22Rv1 (cell line): ENCODE data around the gene IDH3G.

Source experiments
- CTCF ChIP-seq: fragments of 450-650 bp; IDR thresholded peaks from 2 replicates; pipeline ENCODE4 v1.5.1; 2017; ENCODE audit warnings: mild to moderate bottlenecking
- ZFX ChIP-seq: fragments of 450-650 bp; IDR thresholded peaks from 2 replicates; pipeline ENCODE4 v1.6.1; 2017; ENCODE audit warnings: antibody characterized with exemption, borderline replicate concordance

- no peak for TF ChIP-seq CTCF
- no peak for TF ChIP-seq ZFX
These were observed 53.4 kb downstream of the IDH3G start for GRCh38 chrX:153740631-153741222.
